IPS DF 19.7 (cell line): ENCODE measurements around the gene HEXD.
"Not testable (repeated sequence)": the region's sequence is repeated elsewhere in the genome, so short reads cannot be mapped to it uniquely, and the experiment has no call there.

Experiments used
- DNase-seq: peaks from one replicate; pipeline ENCODE4 v3.0.0-alpha.2; 2013; ENCODE audit warnings: low read depth, low spot score

The HEXD gene

DNA sequence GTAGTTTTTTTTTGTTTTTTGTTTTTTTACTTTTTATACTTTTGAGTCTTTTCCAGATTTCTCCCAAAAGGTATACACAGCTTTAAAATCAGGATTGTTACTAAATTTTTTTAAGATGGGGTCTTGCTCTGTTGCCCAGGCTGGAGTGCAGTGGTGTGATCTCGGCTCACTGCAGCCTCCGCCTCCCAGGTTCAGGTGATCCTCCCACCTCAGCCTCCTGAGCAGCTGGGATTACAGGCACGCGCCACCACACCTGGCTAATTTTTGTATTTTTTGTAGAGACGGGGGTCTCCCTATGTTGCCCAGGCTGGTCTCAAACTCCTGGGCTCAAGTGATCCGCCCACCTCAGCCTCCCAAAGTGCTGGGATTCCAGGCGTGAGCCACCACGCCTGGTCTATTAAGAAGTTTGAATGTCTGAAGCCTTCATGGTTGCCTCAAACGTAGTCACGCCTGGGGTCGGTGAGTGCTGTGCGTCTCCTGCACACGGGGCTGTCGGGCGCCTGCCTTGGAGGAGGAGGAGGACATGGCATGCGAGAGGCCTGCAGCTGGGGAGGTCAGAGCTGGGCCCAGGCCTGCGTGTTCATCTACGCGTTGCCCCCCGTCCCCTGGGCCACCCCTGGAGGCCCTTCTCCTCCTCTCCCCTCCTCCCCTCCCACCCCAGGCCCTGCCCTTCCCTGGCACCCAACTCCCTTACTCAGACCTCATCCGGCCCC, 35.8 kb upstream of the HEXD start:
- not testable (repeated sequence) for DNase-seq

DNA sequence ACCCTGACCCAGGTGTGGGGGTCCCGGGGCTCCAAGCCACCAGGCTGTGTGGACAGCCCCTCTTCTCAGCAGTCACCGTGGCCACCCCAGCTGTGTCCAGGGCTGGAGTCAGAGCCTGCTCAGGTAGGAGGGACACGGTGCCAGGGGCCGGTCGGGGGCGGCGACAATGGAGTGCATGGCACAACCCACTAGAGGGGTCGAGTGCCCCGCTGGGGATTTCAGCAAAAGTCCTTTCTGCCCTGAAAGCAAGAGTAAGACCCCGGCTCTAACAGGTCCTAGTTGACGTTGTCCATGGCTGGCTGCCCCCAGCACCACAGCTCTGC, 35.3 kb upstream of the HEXD start:
- no peak for DNase-seq

DNA sequence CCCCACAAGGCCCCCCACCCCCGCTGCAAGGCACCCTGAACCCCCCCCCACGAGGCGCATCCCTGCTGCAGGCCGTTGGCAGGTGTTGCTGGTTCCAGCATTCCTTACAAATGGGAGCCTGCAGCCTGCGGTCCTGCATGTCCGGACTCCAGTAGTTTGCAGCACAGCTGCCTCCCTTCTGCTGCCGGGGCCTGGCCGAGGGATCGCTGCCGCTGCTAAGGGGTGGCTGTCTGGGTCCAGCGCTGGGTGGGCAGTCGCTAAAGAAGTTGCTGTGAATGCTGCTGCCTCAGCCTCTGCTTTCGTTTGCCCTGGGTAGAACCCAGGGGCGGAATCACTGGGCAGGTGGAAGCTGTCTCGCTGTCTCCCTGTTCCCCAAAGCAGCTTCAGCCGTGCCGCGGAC, 34.7 kb upstream of the HEXD start:
- no peak for DNase-seq

DNA sequence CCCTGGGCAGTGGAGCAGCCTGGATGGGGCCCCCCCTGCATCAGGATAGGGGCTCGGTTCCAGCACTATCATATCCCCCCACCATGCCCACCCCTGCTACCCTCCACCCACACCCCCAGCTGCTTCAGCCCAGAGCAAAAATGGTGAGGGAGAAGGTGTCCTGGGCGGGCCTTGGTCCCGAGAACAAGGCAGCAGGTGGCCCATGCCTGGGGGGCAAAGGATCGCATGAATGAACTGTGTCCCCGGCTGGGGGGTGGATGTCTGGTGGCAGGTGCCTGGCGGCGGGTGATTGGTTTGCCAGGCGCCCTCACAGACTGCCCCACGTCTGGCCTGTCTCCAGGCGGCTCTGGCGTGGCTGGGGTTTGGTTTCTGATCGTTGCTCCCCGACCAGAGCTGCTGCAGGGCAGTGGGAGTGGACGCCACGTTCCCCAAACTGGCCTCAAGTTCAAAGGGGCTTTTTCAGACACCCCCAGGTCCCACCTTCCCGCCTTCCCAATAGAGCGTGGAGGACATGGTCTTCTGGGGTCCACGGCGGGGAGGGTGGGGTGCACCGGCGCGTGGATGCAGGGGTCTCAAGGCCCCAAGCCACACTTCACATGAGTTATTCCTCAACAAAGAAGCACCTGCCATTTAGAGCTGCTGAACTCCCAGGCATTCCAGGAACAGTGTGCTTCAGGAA, 34.0 kb upstream of the HEXD start:
- DNase-seq: no peak

DNA sequence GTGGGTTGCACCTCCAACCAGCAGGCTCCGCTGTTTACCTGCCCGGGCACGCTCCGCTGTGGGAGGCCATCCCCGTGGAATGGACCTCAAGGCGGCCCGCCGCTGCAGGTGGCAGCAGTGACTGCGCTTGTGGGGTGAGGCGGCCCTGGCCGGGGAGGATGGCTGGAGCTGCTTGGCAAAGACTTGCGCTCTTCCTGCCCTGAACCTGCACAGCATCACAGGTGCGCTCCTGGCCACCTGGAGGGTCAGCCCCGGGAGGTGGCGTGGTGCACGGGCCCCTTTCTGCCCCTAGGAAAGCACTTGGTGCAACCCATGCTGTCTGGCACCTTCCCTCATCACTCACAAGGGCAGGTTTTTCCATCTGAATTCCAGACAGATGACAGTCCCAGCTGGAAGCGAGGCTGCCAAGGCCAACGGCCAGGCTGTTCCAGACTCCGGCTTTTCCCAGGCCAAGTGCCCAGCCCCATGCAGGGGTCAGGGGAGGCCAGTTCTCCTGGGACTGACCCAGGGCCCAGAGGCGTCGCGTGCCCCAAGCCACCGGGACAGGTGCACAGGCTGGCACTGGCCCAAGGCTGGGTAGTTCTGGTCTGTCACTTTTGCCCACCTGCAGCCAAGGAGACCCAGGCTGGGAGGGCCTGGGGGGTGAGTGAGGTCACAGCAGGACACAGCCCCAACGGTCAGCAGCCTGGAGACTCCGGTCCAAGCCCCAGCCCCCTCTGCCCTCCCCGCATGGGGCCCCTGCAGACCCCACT, 33.2 kb upstream of the HEXD start:
- no peak for DNase-seq

DNA sequence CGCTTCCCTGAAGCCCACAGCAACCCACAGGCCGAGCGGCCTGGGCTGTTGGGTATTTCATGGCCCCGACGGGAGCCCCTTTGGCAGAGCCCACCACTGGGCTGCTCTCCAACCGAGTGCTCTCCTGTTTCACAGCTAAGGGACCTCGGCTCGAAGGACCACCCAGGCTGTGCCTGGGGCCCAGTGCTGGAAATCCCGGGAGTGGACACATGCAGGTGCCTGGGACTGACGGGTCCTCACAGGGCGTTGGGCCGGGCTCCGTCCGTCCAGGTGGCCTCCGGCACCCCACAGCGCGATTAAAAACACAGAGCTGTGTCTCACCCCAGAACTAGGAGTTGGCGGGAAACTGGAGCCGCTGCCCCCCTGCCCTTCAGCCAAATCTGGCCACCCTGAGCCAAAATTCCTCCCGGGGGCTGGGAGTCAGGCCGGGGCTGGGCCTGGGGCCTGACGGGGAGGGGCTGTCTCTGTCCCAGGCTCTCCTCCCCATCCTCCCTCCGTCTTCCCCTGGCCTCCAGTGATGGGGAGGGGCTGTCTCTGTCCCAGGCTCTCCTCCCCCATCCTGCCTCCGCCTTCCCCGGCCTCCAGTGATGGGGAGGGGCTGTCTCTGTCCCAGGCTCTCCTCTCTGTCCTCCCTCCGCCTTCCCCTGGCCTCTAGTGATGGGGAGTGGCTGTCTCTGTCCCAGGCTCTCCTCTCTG, 32.4 kb upstream of the HEXD start:
- DNase-seq: no peak

DNA sequence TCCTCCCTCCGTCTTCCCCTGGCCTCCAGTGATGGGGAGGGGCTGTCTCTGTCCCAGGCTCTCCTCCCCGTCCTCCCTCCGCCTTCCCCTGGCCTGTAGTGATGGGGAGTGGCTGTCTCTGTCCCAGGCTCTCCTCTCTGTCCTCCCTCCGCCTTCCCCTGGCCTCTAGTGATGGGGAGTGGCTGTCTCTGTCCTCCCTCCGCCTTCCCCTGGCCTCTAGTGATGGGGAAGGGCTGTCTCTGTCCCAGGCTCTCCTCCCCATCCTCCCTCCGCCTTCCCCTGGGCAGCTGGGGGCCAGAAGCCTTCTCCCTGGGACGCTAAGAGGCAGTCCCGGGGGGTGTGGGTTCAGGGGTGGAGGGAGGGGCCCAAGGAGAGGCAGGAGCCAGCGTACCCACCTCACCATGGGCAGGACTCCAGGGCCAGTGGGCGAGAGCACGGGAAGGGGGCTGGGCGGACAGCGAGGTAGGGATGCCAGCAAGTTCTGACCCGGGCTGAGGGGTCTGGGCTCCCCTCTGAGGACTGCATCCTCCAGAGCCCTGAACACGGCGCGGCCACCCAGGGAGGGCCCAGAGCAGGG, 31.8 kb upstream of the HEXD start:
- DNase-seq: no peak

DNA sequence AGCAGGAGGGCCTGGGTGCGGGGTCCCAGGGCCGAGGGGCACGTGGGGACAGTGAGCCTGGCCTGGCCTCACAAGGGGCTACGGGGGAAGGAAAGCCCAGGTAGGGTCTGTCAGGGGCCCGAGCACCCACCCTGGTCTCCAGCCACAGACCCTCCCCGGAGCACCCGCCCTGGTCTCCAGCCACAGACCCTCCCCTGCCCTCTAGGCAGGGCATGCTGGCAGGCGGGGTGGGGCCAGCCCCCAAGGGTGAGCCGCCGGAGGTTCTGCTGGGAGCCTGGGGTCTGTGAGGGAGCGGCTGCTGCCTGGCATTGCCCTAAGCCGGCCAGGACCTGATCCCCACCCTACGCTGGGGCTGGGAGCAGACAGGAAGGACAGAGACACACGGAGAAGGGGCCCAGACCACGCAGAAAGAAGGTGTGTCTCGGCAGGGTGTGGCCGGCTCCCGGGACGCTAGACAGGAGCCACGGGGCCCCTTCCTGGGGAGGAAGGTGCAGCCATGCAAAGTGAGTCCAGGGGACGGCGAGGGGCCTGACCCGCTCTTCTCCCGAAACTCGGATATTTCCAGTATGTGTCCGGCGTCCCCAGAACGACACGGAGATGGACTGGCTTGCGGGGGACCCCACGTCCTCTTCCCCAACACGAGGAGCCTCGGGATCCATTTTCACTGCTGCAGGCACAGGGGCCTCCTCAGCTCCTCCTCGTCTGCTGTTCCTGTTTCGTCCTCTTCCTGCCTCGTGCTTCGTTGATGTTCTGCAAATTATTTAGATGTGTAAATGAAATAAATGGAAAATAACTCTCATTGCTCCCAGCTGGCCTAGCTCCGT, 31.1 kb upstream of the HEXD start:
- no peak for DNase-seq

DNA sequence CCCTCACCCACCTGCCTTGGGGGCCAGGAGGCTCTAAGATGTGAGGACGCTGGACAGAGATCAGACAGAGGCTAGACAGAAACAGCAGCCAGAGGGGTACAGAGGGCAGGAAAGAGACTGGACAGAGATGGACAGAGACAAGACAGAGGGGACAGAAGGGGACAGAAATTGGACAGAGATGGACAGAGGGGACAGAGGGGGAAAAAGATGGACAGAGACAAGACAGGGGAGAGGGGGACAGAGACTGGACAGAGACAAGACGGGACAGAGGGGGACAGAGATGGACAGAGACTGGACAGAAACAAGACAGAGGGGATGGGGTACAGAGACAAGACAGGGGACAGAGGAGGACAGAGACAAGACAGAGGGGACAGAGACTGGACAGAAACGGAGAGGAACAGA, 30.4 kb upstream of the HEXD start:
- no peak for DNase-seq

DNA sequence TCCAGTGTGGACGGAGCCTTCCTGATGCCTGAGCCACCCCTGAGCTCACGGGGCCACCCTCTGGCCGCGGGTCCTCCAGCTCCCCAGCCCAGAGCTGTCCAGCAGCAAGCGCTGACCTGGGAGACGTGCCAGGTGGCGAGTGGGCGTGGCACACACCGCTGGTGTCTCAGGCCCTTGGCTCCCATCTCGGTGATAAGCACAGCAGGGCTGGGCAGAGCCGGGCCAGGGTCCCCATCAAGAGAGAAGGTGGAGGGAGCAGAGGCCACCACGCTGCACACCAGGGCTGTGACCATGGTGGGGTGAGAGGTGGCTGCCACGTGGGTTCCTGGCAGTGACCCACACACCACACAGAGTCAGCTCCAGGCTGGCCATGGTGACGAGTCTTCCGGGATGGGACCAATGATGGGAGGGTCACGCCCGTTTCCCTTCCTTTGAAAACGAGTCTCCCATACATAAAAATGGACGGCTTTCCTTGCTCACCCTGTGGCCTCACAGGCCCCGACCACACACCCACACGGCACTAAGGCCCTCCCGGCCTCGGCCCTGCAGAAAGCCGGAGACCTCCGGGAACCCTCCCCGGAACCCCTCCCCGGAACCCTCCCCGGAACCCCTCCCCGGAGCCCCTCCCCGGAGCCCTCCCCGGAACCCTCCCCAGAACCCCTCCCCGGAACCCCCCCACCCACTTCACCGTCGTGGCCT, 29.8 kb upstream of the HEXD start:
- DNase-seq: no peak

DNA sequence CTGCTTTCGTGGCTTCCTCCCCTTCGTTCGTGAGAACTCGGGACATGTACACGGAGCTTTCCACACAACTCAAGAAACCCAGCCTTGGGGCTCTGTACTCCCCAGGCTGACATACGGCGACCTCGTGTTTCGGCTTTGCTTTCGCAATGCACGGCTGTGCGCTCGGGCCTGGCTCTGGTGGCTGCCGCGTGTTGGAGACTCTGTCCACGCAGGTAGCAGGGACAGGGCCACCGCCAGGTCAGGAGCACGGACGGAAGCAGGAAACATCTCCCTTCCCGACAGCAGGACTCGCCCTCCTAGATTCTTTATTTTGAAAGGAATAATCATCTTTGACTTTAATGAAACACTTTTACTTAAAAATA, 29.2 kb upstream of the HEXD start:
- no peak for DNase-seq

DNA sequence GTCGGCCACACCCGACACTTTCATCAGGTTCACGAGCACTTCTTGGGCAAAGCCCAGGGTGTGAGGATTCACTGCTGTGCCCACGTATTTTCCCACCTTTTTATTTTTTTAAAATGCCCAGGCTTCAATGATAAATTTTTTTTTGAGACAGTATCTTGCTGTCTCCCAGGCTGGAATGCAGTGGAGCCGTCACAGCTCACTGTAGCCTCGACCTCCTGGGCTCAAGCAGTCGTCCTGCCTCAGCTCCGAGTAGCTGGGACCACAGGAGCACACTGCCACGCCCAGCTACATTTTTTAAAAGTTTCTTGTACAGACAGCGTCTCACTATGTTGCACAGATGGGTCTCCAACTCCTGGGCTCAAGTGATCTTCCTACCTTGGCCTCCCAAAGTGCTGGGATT, 28.8 kb upstream of the HEXD start:
- no peak for DNase-seq

DNA sequence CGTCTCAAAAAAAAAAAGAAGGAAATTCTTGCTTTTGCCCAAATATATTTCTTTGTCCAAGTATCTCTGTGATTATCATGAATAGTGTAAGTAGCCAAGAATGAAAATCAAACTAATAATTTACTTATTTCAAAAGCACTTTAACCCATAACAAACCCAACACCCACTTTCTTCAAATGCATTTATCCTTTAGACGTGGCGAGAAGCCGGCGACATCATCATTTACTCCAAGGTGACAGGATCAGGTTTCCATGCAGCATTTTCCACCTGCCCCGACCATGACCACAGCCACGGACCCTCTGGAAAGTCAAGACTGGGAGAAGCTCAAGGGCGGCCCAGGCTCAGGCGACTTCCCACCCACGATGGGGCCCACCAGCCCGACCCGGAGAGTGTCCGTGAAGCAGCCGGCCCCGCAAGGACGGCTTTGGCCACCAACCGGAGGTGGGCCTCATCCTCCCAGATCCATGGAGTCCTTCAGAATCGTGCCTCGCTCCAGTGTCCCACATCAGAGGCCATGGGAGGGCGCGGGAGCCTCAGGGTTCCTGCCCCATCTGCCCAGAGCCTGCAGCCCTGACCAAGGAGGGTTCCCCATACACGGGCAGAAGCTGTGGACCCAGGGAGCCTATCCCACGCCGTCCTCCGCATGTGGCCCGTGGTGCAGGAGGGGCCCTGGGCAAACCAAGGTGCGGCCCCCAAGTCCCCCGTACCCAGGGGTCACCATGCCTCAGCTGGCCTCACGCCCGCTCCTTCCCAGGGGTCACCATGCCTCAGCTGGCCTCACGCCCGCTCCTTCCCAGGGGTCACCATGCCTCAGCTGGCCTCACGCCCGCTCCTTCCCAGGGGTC, 27.9 kb upstream of the HEXD start:
- no peak for DNase-seq

DNA sequence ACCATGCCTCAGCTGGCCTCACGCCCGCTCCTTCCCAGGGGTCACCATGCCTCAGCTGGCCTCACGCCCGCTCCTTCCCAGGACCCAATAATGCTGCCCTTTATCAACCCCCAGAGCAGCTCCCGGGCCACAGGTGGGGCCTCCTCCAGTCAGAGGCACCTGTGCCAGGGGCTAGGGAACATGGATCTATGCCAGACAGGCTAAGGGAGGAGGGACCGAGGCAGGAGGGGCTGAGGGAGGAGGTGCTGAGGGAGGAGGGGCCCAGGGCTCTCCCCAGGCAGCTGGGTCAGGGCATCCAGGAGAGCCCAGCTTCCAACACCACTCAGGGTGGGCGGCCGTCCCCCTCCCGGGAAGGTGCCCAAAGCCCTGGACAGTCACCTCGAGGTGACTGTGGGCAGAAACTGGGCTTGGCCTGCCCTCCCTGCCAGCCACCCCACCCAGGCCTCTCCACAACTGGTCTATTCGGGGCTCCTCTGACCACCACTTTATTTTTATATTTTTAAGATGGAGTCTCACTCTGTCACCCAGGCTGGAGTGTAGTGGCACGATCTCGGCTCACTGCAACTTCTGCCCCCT, 27.2 kb upstream of the HEXD start:
- no peak for DNase-seq

DNA sequence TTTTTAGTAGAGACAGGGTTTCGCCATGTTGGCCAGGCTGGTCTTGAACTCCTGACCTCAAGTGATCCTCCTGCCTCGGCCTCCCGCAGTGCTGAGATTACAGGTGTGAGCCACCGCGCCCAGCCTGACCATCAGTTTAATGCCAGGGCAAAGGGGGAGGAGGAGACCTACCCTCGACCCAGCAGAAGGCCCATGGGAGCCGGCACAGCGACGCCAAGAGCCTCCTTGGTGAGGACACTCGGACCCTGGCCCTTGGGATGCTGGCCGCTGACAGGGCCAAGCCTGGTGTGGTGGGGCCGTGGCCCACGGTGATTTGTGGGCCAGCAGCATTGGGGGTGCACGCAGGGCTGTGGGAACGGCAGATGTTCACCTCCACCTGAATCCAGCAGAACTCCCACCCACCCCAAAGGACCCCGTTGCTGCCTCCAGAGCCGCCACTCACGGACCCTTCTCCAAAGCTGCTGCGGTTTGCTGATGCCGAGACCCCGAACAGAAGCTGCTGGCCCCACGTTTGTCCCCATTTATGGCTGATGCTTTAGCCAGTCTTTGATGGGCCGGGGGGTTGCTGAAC, 26.6 kb upstream of the HEXD start:
- no peak for DNase-seq

DNA sequence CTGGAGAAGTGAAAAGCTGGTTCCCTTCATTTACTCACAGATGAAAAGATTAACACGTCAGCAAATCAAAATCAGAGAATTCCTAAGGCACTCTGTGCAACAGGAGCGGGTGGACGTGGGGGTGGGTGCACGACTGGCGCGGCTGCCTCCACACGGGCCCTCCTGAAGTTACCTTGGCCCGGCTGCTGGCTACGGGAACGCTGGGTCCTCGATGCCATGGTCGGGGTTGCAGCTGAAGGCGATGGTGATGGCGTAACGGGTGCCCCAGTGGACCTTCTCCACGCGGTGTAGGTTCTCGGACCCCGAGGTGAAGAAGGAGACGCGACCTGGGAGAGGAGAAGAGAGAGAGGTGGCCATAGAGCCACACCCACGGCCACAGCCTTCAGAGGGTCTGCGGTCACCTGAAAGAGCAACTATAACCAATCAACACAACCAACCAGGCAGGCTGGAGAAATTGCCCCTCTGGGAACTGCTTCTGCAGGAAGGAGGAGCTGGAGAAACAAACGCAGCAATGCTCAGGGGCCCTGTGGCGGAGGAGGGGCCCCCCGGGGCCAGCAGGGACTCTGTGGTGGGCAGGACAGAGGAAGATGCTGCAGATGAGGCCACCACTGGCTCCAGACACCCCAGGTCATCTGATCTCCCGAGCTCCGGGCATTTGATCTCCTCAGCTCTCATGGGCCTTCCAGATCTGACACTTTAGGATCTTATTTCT, 25.8 kb upstream of the HEXD start:
- no peak for DNase-seq

DNA sequence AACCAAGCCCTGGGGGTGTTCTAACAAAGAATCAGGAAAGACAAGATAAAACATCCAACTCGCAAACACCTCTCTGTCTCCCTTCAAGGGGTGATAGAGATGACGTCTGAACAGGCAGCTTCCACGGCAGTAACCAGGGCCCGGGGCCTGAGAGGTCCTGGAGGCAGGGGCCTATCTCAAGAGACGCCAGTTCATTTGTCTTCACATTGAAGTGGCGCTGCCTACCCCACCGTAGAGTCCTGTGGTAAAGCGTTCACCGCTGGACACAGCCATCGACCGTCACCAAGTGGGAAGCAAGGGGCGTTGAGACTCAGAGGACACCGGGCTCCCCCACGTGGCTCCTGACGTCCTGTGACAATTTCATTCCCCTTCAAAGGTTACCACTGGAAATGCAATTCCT, 25.2 kb upstream of the HEXD start:
- DNase-seq: no peak

DNA sequence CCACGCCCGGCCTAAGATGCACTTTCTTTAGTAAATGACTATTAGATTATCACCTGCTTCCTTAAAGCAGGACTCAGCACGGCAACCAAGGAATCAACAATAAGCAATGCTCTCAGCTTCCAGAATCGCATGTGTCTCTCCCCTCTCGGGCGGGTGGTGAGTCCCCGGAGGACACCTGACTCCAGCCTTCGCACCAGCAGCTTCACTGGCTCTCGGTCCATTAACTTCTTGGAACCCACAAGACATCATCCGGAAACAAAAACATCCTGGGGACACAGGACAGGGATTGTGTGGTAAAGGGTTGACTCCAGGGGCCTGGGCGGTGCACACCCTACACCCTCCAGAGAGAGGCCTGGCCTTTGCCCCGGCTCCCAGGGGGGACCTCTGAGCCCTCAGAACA, 23.9 kb upstream of the HEXD start:
- no peak for DNase-seq
